HL-60/S4 treated with retinoic acid at 250 ng/mL for 4 days and 3 days (cell line): ENCODE results near the gene LBX2.

ENCODE experiments used
- in situ Hi-C: fragments of 300-500 bp; cut with MboI; formaldehyde crosslinking; loops from 2 replicates; pipeline ENCODE4 v1.7.0; 2022; ENCODE audit warnings: low sequenced_read_pairs

LBX2 gene

DNA sequence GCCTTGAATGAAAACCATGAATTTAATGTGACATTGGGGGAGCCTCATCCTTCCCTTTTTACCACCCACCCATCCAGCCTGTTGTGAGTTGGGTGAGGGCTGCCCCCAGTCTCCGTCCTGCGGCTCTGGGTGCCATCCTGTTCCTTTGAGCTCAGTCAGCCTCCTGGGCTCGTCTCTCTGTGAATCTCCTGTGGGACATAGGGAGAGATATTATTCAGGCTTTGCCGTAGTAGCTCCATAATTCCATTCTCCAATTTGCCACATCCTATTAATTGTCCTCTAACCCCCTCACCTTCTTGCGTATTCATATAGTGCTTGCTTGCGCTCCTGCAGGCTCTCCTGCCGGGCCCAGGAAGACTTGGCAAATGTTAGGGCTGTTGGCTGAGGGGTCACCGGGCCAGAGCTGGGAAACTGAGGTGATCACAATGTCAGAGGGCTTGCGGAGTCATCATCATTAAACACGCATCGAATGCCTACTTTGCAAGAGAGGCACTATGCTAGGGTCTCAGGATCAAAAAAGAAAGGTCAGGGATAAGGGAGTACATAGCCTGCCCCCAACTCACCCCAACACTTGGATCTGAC, 27.3 kb upstream of the LBX2 start:
- in situ Hi-C loops = no loop called here

DNA sequence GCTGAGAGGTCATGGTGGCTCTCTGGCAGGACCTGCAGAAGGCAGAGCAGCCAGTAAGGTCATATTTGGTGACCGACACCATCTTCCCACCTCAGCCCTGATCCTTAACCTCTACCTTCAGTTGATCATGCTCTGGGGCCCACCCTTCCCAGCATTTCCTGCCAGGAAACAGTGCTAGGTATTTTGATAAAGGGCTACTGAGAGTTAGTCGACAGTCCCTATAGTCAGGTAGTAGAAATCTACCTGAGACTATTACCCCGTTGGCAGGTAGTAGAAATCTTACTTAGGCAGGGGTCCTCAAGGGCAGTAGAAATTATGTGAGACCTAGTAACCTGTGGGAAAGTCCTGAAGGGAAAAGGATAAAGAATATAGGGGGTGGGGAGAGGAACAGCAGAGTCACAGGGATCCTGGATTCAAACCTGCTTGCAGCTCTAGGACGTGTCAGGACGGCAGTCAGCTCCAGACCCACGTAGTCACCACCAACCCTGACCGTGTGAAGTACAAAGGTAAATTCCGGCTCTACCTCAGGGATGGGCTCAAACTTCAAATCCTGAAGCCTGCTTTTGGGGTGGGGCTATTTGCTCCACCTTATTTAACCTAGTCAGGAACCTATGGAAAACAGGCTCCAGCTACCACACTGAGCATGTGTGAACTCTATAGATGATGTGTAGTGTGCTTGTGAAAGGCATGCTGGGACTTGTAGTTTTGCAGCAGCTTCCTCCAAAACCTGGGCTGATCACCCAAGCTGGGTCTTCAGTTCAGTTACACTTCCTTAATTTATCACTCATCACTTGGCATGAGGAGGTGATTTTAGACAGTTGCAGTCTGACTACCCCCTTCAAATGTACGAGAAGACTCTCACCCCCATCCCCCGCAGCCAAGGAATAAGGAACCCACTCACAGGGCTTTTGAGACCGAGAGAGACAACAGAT, 26.6 kb upstream of the LBX2 start, which contains the start of gene DQX1:
Gene DQX1 (minus strand): TSS at position 515 of the 932 bp plus-strand sequence. CDS start 502 bp downstream, at position 13.
- in situ Hi-C loops = no loop called here

DNA sequence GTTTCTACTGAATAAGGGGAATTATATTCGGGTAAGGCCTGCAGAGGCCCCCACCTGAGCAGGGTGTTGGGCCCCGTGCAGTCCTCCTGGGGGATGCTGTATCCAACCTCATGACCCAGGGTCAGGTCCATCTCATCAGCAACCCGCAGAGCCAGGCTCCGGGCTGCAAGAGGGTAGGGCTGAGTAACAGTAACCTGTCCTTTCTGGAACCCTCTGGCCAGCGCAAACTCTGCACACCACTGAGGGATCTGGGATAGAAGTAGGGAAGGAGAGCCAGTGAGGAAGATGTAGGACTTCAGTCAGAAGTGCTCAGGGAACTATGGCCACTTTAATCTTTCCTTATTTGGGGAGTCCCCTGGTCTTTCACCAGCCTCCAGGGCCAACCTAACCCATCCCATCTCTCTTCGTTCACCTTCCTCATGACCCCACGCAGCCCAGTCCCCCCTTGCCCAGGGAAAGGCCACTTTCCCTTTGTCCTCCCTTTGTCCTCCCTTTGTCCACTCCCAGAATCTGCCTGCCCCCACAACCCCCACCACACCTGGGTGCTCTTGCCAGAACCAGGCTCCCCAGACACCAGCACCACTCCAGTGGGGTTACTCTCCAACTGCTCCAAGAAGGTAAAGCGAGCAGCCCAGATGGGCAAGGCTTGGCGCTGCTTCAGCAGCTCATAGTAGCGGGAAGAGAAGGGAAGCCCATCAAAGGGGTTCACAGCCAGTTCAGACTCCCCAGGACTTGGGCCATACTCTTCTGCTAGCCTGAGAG, 25.7 kb upstream of the LBX2 start:
- in situ Hi-C loops = no loop called here

DNA sequence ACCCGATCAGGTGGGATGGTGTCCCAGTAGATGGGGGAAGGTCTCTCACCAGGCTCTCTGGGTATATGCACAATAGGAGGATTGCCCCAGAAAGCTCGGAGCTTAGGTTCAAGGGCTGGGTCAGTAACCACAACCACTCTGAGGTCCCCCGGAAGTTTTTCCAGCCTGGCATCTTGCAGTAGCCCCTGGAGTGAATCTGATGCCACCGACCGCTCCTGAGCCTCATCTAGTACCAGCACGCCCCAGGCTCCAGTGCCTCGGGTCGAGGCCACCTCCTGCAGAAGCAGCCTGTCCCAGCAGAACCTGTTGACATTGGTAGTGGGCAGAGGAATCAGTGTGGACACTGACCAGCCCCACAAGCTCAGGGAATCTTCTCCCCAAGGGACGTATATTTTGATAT, 24.6 kb upstream of the LBX2 start:
- in situ Hi-C loops = no loop called here

DNA sequence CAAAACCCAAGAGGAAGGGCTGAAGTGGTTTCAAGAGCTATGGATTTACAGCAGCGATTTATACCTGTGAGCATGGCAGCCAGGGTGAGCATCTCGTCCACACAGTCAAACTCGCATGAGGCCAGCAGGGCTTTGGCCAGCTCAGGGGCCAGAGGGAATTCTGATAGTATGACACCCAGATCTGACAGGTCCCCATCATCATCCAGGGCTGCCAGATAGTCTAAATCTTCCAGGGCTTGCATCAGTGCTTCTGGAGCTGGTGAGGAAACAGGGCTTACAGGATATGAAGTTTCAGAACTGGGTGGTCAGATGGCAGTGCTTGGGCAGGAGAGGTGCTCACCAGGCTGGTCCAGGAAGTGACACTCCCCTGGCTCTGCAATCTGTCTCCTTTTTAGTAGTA, 23.1 kb upstream of the LBX2 start:
- in situ Hi-C loops = no loop called here

DNA sequence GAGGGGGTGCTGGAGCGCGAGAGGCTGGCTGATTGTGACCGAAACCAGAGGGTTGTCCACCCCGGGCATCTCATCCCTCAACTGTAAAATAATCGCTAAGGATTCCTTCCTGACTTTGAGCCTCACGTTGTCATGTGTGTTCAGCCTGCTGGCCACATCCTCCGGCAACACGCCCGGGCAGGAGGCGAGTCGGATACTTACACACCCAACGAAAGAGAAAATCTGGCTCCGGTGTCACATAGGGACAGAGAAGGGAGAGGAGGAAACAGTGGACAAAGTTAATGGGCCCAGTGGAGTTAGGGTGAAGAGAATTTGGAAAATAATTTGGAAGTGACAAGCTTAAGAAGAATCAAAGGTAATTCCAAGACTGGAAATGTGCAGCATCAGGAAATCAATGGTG, 17.2 kb upstream of the LBX2 start:
- in situ Hi-C loops = no loop called here

DNA sequence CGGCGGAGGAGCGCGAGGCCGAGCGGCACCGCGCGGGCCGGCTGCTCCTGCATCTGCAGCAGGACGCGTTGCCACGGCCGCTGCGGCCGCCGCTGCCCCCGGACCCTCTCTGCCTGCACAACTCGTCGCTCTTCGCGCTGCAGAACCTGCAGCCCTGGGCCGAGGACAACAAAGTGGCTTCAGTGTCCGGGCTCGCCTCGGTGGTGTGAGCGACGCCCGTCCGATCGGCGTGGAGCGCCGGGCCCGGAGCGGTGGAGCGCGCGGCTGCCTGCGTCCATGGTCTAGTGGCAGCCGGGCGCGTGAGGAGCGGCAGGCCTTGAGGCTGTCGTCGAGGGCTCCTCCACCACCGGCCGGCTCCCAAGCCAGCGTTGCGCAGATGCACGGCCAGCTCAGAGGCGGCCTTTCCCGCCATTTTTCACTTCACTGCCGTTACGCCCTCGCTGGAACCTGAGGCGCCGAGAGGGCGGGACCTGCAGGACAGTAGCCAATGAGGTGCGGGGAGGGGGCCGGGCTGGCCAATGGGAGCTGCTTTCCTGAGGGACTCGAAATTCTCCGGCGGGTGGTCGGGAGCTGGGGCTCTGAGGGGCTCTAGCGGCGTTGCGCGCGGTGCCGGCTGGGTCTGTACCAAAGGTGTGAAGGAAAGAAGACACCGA, 16.7 kb upstream of the LBX2 start:
- in situ Hi-C loops = no loop called here

DNA sequence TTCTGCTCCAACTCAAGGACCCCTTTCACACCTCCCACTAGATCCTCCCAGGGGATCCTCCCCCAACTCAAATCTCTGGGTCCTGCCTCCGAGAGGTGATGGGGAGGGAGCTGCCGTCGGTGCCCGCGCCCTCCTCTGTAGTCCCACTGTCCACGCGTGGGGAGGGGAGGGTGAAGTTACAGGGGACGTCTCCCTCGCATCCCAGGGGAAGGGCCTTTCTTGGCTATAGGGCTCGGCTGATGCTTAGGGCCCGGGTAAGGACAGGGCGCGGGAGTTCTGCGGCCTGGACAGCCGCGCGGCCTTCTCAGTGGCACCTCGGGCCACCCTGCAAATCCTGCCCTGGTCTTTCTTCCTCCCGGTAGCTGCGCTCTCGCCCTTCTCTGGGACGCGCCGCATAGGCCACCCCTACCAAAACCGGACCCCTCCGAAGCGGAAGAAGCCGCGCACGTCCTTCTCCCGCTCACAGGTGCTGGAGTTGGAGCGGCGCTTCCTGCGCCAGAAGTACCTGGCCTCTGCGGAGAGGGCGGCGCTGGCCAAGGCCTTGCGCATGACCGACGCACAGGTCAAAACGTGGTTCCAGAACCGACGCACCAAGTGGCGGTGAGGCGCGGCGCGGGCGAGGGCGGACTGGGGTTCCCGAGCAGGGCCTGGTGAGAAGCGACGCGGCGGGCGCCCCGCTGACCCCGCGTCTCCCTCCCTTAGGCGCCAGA, 16.0 kb upstream of the LBX2 start:
- in situ Hi-C loops = no loop called here

DNA sequence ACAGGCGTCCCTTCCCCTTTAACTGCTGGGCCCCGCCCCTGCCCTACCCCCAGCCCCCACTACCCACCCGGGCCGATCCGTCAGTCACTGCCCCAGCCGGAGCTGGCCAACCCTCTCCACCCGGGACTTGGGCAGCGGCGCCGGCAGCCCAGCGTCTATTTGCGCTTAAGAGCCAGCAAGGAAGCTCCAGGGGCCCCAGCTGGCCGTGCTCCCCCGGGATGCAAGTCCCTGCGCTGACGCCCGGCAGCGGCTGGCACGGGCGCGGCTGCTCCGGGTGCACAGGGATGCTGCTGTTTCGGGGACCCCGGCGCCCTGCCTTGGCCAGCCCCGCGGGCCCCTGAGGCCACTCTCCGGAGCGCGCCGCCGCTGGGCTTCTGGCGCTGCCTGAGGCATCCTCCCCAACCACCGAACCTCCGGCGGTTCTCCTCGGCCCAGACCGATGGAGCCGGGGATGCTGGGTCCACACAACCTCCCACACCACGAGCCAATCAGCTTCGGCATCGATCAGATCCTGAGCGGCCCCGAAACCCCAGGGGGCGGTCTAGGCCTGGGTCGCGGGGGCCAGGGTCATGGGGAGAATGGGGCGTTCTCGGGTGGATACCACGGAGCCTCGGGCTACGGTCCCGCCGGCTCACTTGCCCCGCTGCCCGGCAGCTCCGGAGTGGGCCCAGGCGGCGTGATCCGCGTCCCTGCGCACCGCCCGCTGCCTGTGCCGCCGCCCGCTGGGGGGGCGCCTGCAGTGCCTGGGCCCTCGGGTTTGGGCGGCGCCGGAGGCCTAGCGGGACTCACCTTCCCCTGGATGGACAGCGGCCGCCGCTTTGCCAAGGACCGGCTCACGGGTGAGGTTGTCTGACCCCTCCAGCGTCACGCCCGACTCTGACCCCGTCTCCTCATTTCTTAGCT, 15.2 kb upstream of the LBX2 start, which contains the start of gene TLX2:
Gene TLX2 (plus strand): TSS at position 83 of the 903 bp plus-strand sequence. CDS start 357 bp downstream, at position 440.
- in situ Hi-C loops = no loop called here

DNA sequence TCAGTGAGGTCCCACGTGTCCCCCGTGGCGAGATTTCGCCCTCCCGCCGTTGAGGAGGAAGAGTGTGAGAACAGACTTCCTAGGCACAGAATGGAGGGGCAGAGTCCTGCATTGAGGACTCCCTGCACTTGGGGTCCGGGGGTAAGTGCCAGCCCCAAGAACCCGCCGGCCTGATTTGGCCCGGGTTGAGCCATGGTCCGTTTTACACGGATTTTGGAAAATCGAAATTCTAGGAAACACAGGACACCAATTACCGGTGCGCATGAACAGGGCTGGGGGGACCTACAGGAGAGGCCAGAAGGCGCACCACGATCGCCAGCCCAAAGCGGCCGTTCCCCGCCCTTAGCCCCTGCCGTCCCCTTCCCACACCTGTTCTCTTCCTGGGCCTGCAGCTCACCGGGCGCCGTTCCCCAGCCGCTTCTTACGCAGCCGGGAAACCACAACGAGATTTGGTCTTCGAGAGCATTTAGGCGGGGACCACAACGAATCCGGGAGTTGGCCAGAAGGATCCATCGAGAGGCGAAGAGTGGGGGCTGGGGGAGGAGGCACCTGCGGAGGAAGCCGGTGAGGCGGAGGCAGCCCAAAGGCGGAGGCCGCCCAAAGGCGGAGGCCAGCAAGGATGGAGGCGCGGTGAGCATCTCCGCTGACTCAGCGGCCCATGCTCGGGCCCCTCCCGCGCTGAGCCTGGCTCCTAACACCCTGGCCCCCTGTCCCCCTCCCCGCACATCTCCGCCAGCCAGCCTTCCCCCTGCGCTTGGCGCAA, 14.4 kb upstream of the LBX2 start:
- in situ Hi-C loops = no loop called here

DNA sequence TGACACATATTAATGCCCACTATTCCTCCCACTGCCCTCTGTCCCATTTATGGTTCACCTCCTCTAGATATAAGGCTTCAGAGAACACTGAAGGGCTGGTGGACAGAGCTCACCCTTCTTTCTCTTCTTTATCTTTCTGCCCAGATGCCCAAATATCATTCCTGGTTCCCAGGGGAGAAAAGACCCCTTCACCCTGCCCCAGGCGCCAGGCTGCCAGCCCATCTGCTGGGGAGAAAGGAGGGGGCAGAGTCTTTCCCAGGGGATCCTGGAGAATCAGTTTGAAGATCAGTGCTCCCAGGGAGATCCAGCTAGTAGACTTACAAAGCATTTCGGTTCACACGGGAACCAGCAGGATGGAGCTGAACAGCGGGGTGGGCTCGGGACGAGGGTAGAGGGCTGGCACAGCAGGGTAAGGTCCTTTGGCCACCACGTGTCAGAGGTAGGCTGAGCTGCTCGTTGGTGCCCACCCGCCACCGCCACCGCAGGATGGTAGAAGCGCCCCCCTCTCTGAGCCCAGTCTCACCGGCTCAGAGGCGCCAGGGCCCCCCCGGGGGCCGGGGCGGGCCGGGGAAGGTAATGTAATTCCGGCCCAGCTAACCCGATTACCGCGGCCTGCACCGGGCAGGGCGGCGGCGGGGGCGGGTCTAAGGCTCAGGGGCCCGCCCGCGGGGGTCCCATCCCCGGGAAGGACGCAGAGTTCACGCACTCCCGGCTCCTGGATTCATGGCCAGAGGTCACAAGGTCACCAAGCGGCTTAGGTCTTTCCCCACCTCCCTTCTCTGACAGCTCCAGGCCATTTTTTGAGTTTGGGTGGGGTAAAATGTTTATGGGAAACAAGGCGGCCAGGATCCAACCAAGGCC, 13.6 kb upstream of the LBX2 start:
- in situ Hi-C loops = no loop called here

DNA sequence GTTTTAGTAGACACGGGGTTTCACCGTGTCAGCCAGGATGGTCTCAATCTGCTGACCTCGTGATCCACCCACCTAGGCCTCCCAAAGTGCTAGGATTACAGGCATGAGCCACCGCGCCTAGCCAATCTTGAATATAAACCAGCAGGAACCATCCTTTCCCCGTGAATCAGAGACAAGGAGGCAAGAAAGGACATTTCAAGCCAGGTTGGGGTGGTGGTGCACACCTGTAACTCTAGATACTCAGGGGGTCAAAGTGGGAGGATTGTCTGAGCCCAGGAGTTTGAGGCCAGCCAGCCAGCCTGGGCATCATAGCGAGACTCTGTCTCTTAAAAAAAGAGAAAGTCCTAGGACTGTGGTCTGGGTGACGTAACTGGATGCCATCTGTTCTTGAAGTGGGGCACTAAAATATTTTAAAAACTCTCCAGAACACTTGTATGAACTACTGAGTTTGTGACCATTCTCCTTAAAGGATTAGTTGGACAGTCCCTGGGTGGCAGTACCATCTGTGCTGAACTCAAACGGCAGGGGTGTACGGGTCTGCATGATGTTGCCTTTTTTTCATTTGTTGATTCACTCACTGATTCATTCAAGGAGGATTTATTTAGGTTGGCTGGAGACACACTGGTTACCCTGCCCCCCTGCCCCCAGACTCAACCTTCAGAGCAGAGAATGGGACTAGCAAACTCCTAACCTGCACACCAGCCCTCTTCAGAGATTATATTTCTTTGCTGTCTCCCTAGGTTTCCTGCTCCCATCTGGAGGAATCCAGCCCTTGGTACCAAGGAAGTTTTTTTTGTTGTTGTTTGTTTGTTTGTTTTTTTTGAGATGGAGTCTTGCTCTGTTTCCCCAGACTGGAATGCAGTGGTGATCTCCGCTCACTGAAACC, 11.9 kb upstream of the LBX2 start:
- in situ Hi-C loops = no loop called here

DNA sequence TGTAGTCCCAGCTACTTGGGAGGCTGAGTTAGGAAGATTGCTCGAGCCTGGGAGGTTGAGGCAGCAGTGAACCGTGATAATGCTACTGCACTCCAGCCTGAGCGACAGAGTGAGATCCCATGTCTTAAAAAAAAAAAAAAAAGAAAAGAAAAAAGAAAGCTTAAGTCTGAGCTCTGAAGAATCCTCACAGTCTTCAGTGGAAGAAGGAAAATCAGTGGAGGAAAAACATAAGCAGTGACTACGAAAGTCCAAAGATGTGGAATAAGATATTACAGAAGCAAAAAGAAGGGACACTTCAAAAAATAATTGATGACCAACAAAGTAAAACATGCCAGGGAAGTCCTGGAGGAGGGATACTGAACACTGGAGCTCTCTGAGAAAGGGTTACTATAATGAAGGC, 10.9 kb upstream of the LBX2 start:
- in situ Hi-C loops = no loop called here

DNA sequence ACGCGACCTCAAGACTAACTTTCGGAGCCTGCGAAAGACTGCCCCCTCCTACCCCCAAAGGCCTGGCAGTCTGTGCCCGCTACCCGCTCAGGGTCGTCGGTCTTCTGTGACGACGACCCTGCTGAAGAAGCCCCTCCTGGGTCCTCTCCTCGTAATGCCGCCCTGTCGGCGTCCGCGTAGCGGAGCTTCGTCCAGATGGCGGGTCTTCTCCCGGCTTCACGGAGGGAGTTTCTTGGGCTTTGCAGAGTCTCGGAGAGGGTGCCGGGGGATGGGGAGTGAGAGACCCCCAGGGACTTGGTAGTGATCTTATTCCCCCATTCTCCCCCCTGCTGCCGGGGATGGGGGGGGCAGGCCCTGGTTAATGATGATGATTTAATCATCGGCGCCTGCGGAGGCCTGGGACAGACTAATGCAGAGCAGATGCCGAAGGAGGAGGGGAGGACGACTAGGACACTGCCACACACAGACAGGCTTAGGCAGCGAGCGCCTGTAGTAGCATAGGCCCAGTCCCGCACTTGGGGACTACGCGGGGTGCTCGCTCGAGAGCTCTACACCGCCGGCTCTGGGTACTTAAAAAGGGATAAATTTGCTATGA, 8.6 kb upstream of the LBX2 start:
- in situ Hi-C loops = no loop called here

DNA sequence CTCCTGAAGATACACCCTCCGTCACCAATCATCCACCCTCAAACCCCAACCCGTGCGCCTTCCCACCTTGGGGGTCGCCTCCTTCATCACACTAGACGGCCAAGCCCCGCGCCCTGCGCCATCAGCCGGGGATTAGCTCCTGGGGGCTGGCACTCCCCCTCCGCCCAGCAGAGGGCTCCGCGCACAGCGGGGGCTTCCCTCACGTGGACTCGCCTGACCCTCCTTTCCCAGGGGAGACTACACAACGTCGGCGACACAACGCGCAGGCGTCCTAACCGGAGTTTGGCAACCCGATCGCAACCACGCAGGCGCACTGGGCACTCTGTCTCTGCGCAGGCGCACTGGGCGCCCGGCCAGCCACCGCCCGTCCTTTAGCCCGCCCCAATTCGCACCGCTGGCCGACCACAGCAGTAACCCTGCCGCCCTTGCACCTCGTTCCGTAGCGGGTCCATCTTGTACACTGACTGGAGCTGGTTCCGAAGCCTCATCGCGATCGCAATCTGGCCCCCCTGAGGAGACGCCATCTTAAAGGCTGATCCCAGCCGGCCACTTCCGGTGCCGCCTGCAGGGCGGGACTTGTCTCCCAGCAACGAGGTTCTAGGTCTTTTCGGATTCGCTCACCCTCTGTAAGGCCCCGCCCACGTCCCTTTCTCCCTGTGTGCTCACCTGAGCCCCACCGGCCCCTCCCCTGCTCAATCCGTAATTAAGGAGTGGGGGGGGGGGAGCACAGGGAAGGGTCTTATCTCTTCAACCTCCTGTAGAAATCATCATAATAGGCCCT, 7.9 kb upstream of the LBX2 start, which contains the start of gene PCGF1:
Gene PCGF1 (minus strand): TSS at position 551 of the 781 bp plus-strand sequence. CDS start 27 bp downstream, at position 524.
- in situ Hi-C loops = no loop called here
